Neuronal stem cell (in vitro differentiated cells): Measurements from ENCODE around the gene ERCC6.

Experiments used
- DNase-seq: peaks from one replicate; pipeline ENCODE4 v3.0.0-alpha.2; 2013; ENCODE audit warnings: low spot score
- H2AFZ ChIP-seq: one replicate; pipeline ENCODE4 v1.6.1; 2013; ENCODE audit warnings: mild to moderate bottlenecking, low read length, inconsistent platforms
- H2AK5ac ChIP-seq: 2 replicates; pipeline ENCODE4 v1.6.1; 2013; ENCODE audit warnings: low read depth, mild to moderate bottlenecking, inconsistent platforms, low read length, moderate library complexity, mixed read lengths
- H2BK120ac ChIP-seq: 2 replicates; pipeline ENCODE4 v1.6.1; 2013; ENCODE audit warnings: low read depth, mild to moderate bottlenecking, inconsistent platforms, low read length, moderate library complexity, mixed read lengths
- H2BK12ac ChIP-seq: one replicate; pipeline ENCODE4 v1.6.1; 2013; ENCODE audit warnings: low read length, inconsistent platforms
- H2BK15ac ChIP-seq: 2 replicates; pipeline ENCODE4 v1.6.1; 2013; ENCODE audit warnings: mild to moderate bottlenecking, low read length, inconsistent platforms, mixed read lengths
- H2BK5ac ChIP-seq: one replicate; pipeline ENCODE4 v1.6.1; 2013; ENCODE audit warnings: inconsistent platforms, mild to moderate bottlenecking, low read length, moderate library complexity
- H3K14ac ChIP-seq: one replicate; pipeline ENCODE4 v1.6.1; 2013; ENCODE audit warnings: low read length, inconsistent platforms
- H3K18ac ChIP-seq: 2 replicates; pipeline ENCODE4 v1.6.1; 2013; ENCODE audit warnings: low read length, inconsistent platforms
- H3K23ac ChIP-seq: 2 replicates; pipeline ENCODE4 v1.6.1; 2013; ENCODE audit warnings: low read depth, mild to moderate bottlenecking, mixed read lengths, low read length, inconsistent platforms; ENCODE audit not compliant: poor library complexity
- H3K27ac ChIP-seq: replicated peaks from 3 replicates; pipeline ENCODE4 v1.5.1; 2013; ENCODE audit warnings: low read length, inconsistent platforms
- H3K27me3 ChIP-seq, 3 experiments: 2 replicates each; pipeline ENCODE4 v1.6.1; 2013; ENCODE audit warnings: low read length in 3 of 3, mild to moderate bottlenecking in 2 of 3, inconsistent platforms in 1 of 3, low read depth in 1 of 3, mixed read lengths in 1 of 3, moderate library complexity in 1 of 3; ENCODE audit not compliant: control insufficient read depth in 3 of 3, insufficient read depth in 3 of 3
- H3K36me3 ChIP-seq, 2 donors: replicated peaks in 1 of 2; 2 replicates each; pipeline ENCODE4 v1.6.1; 2013; ENCODE audit warnings: low read length in 2 of 2; ENCODE audit not compliant: control insufficient read depth in 2 of 2, insufficient read depth in 2 of 2
- H3K4ac ChIP-seq: 2 replicates; pipeline ENCODE4 v1.6.1; 2013; ENCODE audit warnings: inconsistent platforms, mild to moderate bottlenecking, low read length, moderate library complexity
- H3K4me1 ChIP-seq, 2 donors: 1 replicate in 1 of 2; 2 replicates in 1 of 2; pipeline ENCODE4 v1.6.1; 2013; ENCODE audit warnings: low read length in 2 of 2, low read depth in 1 of 2; ENCODE audit not compliant: control insufficient read depth in 2 of 2, insufficient read depth in 1 of 2
- H3K4me2 ChIP-seq: one replicate; pipeline ENCODE4 v1.6.1; 2013; ENCODE audit warnings: mild to moderate bottlenecking, low read length, inconsistent platforms; ENCODE audit not compliant: insufficient read depth, poor library complexity, severe bottlenecking
- H3K4me3 ChIP-seq, 2 donors: 2 replicates each; pipeline ENCODE4 v1.5.1; 2013; ENCODE audit warnings: low read length in 2 of 2, mild to moderate bottlenecking in 2 of 2, inconsistent platforms in 1 of 2, moderate library complexity in 1 of 2
- H3K79me1 ChIP-seq: one replicate; pipeline ENCODE4 v1.6.1; 2013; ENCODE audit warnings: low read depth, mild to moderate bottlenecking, inconsistent platforms, low read length, moderate library complexity
- H3K9ac ChIP-seq: one replicate; pipeline ENCODE4 v1.6.1; 2013; ENCODE audit warnings: mild to moderate bottlenecking, low read depth, low read length, inconsistent platforms; ENCODE audit not compliant: poor library complexity
- H3K9me3 ChIP-seq, 2 donors: replicated peaks in 1 of 2; 2 replicates each; pipeline versions ENCODE3 to v1.6.1; 2013; ENCODE audit warnings: low read length in 2 of 2, mild to moderate bottlenecking in 2 of 2, inconsistent platforms in 1 of 2, low read depth in 1 of 2, mixed read lengths in 1 of 2, moderate library complexity in 1 of 2; ENCODE audit not compliant: control insufficient read depth in 2 of 2, insufficient read depth in 1 of 2
- H4K8ac ChIP-seq: one replicate; pipeline ENCODE4 v1.6.1; 2013; ENCODE audit warnings: low read depth, mild to moderate bottlenecking, inconsistent platforms, low read length, moderate library complexity
- H4K91ac ChIP-seq: one replicate; pipeline ENCODE4 v1.6.1; 2013; ENCODE audit warnings: low read length, low read depth, mild to moderate bottlenecking, inconsistent platforms; ENCODE audit not compliant: poor library complexity
- WGBS, 2 donors: extraction: QIAGEN DNeasy Blood & Tissue Kit; methylation state at CpG; one replicate each; pipeline ENCODE4 v1.1.7; 2013; ENCODE audit warnings: missing lambda C conversion rate in 2 of 2, mixed read lengths in 1 of 2; ENCODE audit not compliant: insufficient read length in 2 of 2, insufficient replicate concordance in 1 of 2; ENCODE audit errors: extremely low coverage in 2 of 2; 5-methylcytosine and 5-hydroxymethylcytosine counted together

ERCC6 gene

GRCh38 chr10:49508249-49508648 lies 30.7 kb downstream of the ERCC6 start:
- Histone ChIP-seq H3K27me3 (no peaks in the 10 kb centered on the region), H3K36me3 (no peaks in the 10 kb centered on the region), H3K4ac (no peak overlapping the region), H4K8ac (no peak overlapping the region), H3K14ac (no peak overlapping the region), H3K79me1 (no peaks in the 10 kb centered on the region), H3K27ac (no peak overlapping the region), H2AK5ac (no peak overlapping the region), H4K91ac (no peak overlapping the region), H3K9ac (no peak overlapping the region), H2BK12ac (no peak overlapping the region), H2BK5ac (no peak overlapping the region), H3K23ac (no peak overlapping the region), H2BK15ac (no peak overlapping the region), H3K4me2 (no peak overlapping the region), H3K18ac (no peak overlapping the region), H2BK120ac (no peak overlapping the region), H3K4me1 (no peaks in the 10 kb centered on the region), H2AFZ (no peak overlapping the region), H3K4me3 (no peak overlapping the region), H3K9me3 (no peaks in the 10 kb centered on the region)
- DNase-seq = no peak
- no CpG with 5 or more reads among the region's 4 CpGs for WGBS, 2 donors

- no CpG with 5 or more reads among the region's 4 CpGs for WGBS, 2 donors
- no peak overlapping the region for H4K8ac ChIP-seq
Measured at GRCh38 chr10:49505589-49505988, 33.3 kb downstream of the ERCC6 start.

GRCh38 chr10:49505076-49505475 lies 33.8 kb downstream of the ERCC6 start:
- Histone ChIP-seq H3K4me3 (no peak overlapping the region), H3K4me1 (peaks cover 0 to 2% of the 10 kb centered on the region in 2 donors), H3K4ac (no peak overlapping the region), H2BK5ac (no peak overlapping the region), H2AK5ac (no peak overlapping the region), H3K27me3 (no peaks in the 10 kb centered on the region), H3K23ac (no peak overlapping the region), H2BK120ac (no peak overlapping the region), H3K27ac (no peak overlapping the region), H3K14ac (no peak overlapping the region), H3K36me3 (peaks cover 0 to 4% of the 10 kb centered on the region in 2 donors), H4K8ac (no peak overlapping the region), H3K9me3 (no peaks in the 10 kb centered on the region), H2BK15ac (no peak overlapping the region), H3K4me2 (no peak overlapping the region), H3K9ac (no peak overlapping the region), H3K18ac (no peak overlapping the region), H2AFZ (no peak overlapping the region), H3K79me1 (no peaks in the 10 kb centered on the region), H2BK12ac (no peak overlapping the region), H4K91ac (no peak overlapping the region)
- no CpG with 5 or more reads among the region's 3 CpGs for WGBS, 2 donors
- DNase-seq = no peak

More at GRCh38 chr10:49505589-49505988, 33.3 kb downstream of the ERCC6 start:
- Histone ChIP-seq H3K4me3 (no peak overlapping the region), H3K4me1 (peaks cover 0 to 2% of the 10 kb centered on the region in 2 donors), H2BK120ac (no peak overlapping the region), H2BK5ac (no peak overlapping the region), H3K4me2 (no peak overlapping the region), H3K27ac (no peak overlapping the region), H4K91ac (no peak overlapping the region), H3K36me3 (peaks cover 0 to under 1% of the 10 kb centered on the region in 2 donors), H2AFZ (no peak overlapping the region), H2BK15ac (no peak overlapping the region), H3K9me3 (no peaks in the 10 kb centered on the region), H2BK12ac (no peak overlapping the region), H3K23ac (no peak overlapping the region), H3K14ac (no peak overlapping the region), H3K18ac (no peak overlapping the region), H2AK5ac (no peak overlapping the region), H3K27me3 (no peaks in the 10 kb centered on the region), H3K9ac (no peak overlapping the region), H3K79me1 (no peaks in the 10 kb centered on the region), H3K4ac (no peak overlapping the region)
- no peak for DNase-seq

GRCh38 chr10:49504528-49504927 lies 34.4 kb downstream of the ERCC6 start:
- no peak overlapping the region for H4K8ac ChIP-seq
- no peak overlapping the region for H2BK5ac ChIP-seq
- H3K9me3 ChIP-seq = no peaks in the 10 kb centered on the region
- no peak overlapping the region for H3K27ac ChIP-seq
- H3K23ac ChIP-seq = no peak overlapping the region
- no peak for DNase-seq
- peaks cover 0 to 2% of the 10 kb centered on the region in 2 donors for H3K4me1 ChIP-seq
- H2AFZ ChIP-seq = no peak overlapping the region
- no peak overlapping the region for H3K18ac ChIP-seq
- no peak overlapping the region for H3K4me3 ChIP-seq
- H3K4me2 ChIP-seq = no peak overlapping the region
- H4K91ac ChIP-seq = no peak overlapping the region
- H3K27me3 ChIP-seq = no peaks in the 10 kb centered on the region
- H3K79me1 ChIP-seq = no peaks in the 10 kb centered on the region
- H3K9ac ChIP-seq = no peak overlapping the region
- H2AK5ac ChIP-seq = no peak overlapping the region
- no peak overlapping the region for H3K14ac ChIP-seq
- no CpG with 5 or more reads among the region's 1 CpG for WGBS, 2 donors
- H2BK120ac ChIP-seq = no peak overlapping the region
- H2BK12ac ChIP-seq = no peak overlapping the region
- peaks cover 0 to 4% of the 10 kb centered on the region in 2 donors for H3K36me3 ChIP-seq
- no peak overlapping the region for H2BK15ac ChIP-seq
- no peak overlapping the region for H3K4ac ChIP-seq
